ENCODE data around the gene OR52K1.

DNA sequence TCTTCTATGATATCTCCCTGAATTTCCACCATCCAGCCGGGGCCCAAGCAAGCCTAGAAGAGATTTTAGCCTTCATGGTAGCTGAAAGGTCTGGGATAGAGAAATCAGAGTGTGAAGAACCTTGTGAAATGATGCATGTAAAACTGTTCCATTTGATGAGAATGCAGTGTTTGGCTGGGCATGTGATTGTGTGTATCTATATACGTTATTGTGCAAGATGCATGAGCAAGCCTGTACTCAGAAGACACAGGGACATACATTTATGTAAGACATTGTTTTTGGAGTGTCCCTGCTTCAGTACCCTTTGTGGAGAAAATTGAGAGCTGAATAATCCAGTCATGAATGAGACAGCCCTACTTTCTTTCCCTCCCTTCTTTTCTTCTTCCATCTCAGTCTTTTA is 48.6 kb upstream of the OR52K1 start:
- TF ChIP-seq, protein P1, sequence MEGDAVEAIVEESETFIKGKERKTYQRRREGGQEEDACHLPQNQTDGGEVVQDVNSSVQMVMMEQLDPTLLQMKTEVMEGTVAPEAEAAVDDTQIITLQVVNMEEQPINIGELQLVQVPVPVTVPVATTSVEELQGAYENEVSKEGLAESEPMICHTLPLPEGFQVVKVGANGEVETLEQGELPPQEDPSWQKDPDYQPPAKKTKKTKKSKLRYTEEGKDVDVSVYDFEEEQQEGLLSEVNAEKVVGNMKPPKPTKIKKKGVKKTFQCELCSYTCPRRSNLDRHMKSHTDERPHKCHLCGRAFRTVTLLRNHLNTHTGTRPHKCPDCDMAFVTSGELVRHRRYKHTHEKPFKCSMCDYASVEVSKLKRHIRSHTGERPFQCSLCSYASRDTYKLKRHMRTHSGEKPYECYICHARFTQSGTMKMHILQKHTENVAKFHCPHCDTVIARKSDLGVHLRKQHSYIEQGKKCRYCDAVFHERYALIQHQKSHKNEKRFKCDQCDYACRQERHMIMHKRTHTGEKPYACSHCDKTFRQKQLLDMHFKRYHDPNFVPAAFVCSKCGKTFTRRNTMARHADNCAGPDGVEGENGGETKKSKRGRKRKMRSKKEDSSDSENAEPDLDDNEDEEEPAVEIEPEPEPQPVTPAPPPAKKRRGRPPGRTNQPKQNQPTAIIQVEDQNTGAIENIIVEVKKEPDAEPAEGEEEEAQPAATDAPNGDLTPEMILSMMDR (IDR thresholded peaks at IDR 0.05) = no peak
- no peak for TF ChIP-seq POLR2A (IDR thresholded peaks at IDR 0.05)
